Measurements from ENCODE around the gene GPR52.

GRCh38 chr1:174445351-174445750, 2.4 kb upstream of the GPR52 start:
- TF ChIP-seq CTCF (IDR thresholded peaks at IDR 0.05) (no peak), POLR2A (IDR thresholded peaks at IDR 0.05) (no peak)
